GM12878 (cell line): ENCODE results near the gene FADS3. TPM values are rescaled to one million over a fixed set of nuclear protein-coding genes. Genes with fewer than 3 reads are reported as not detected.
A peak's percentile ranks its signal among the peaks of the same experiment; 100 is the strongest.

Source experiments
- ATAC-seq: fragments of 200-7000 bp; cut with Tn5 transposase; 3 replicates; pipeline ENCODE4 v1.9.1; 2020; ENCODE audit warnings: mild to moderate bottlenecking, moderate library complexity
- BruUV-seq: library from RNA; stranded (reverse); fragments of 400-500 nt; replicated peaks from 2 replicates; lab custom pipeline; 2021; lab: Mats Ljungman, UMichigan
- CTCF ChIA-PET: fragments of 300-600 bp; sonication (Branson Sonifier 250); formaldehyde crosslinking; extraction: SDS; loops from one replicate; lab custom pipeline; 2021; ENCODE audit warnings: inconsistent platforms; lab: Yijun Ruan, JAX
- POLR2A ChIA-PET: fragments of 350-600 bp; formaldehyde crosslinking; extraction: SDS; loops from one replicate; lab custom pipeline; 2021; ENCODE audit warnings: inconsistent platforms; lab: Charles Lee
- RAD21 ChIA-PET: fragments of 300-600 bp; sonication (Branson Sonifier 250); formaldehyde crosslinking; loops from one replicate; lab custom pipeline; 2023; ENCODE audit warnings: antibody characterized with exemption; ENCODE audit not compliant: unreplicated experiment; lab: Charles Lee
- SMC1A ChIA-PET: fragments of 300-600 bp; sonication (Branson Sonifier 250); formaldehyde crosslinking; loops from one replicate; lab custom pipeline; 2023; ENCODE audit not compliant: unreplicated experiment, uncharacterized antibody; lab: Charles Lee
- DNase-seq: peaks from one replicate; pipeline ENCODE4 v3.0.0-alpha.2; 2011; ENCODE audit warnings: low read depth, low spot score
- FAIRE-seq: peaks from 3 replicates; lab custom pipeline; 2011; peaks lifted over from hg19 to GRCh38; lab: Jason Lieb, UNC
- H2AFZ ChIP-seq: 2 replicates; pipeline ENCODE4 v1.6.0; 2011; ENCODE audit warnings: low read depth, low read length, control low read depth; ENCODE audit not compliant: control insufficient read depth
- H3K27ac ChIP-seq: 2 replicates; pipeline ENCODE4 v1.5.1; 2011; ENCODE audit warnings: control low read depth; ENCODE audit not compliant: control insufficient read depth, insufficient read depth
- H3K27me3 ChIP-seq, 2 experiments: replicated peaks in 1 of 2; 2 replicates each; pipeline versions ENCODE4 v1.6.0 to v1.6.1; 2011; ENCODE audit warnings: low read length in 1 of 2; ENCODE audit not compliant: control insufficient read depth in 2 of 2, insufficient read depth in 2 of 2
- H3K36me3 ChIP-seq, 2 experiments: 2 replicates each; pipeline ENCODE4 v1.5.1; 2011; ENCODE audit warnings: low read length in 1 of 2; ENCODE audit not compliant: control insufficient read depth in 2 of 2, insufficient read depth in 2 of 2
- H3K4me1 ChIP-seq: 2 replicates; pipeline ENCODE4 v1.6.1; 2011; ENCODE audit warnings: mild to moderate bottlenecking, low read length, moderate library complexity, mixed read lengths; ENCODE audit not compliant: control insufficient read depth, insufficient read depth
- H3K4me2 ChIP-seq: 2 replicates; pipeline ENCODE4 v1.6.0; 2011; ENCODE audit warnings: control low read depth; ENCODE audit not compliant: control insufficient read depth, insufficient read depth
- H3K4me3 ChIP-seq: fragments of 200-600 bp; sonication (generic); 2 replicates; pipeline ENCODE4 v1.5.1; 2016
- H3K79me2 ChIP-seq: 2 replicates; pipeline ENCODE4 v1.6.0; 2011; ENCODE audit warnings: low read length; ENCODE audit not compliant: control insufficient read depth, insufficient read depth
- H3K9ac ChIP-seq: 2 replicates; pipeline ENCODE4 v1.8.0; 2011; ENCODE audit warnings: low read length, control low read depth, mixed read lengths; ENCODE audit not compliant: control insufficient read depth, insufficient read depth
- H3K9me3 ChIP-seq: replicated peaks from 3 replicates; pipeline ENCODE4 v1.5.1; 2011; ENCODE audit warnings: mild to moderate bottlenecking, low read length; ENCODE audit not compliant: control insufficient read depth, insufficient read depth
- H4K20me1 ChIP-seq: 2 replicates; pipeline ENCODE4 v1.6.0; 2011; ENCODE audit not compliant: control insufficient read depth, insufficient read depth
- BMI1 ChIP-seq: fragments of 450-650 bp; IDR thresholded peaks from 2 replicates; pipeline ENCODE4 v1.6.1; 2016; ENCODE audit warnings: mild to moderate bottlenecking, moderate library complexity, borderline replicate concordance
- NR2F1 ChIP-seq: fragments of 450-650 bp; conservative IDR thresholded peaks from 2 replicates; pipeline ENCODE4 v1.6.1; 2017; ENCODE audit warnings: mild to moderate bottlenecking
- RAD51 ChIP-seq: fragments of 450-650 bp; IDR thresholded peaks from 2 replicates; pipeline ENCODE4 v1.6.1; 2016; ENCODE audit warnings: moderate library complexity, mild to moderate bottlenecking, inconsistent platforms
- STAT1 ChIP-seq: fragments of 450-650 bp; conservative IDR thresholded peaks from 2 replicates; pipeline ENCODE4 v1.6.1; 2014; ENCODE audit warnings: antibody characterized with exemption, mild to moderate bottlenecking
- ZBTB11 ChIP-seq: fragments of 450-650 bp; formaldehyde crosslinking; IDR thresholded peaks from 2 replicates; pipeline ENCODE4 v1.5.0; 2022; ENCODE audit warnings: mild to moderate bottlenecking, missing genetic modification characterization
- WGBS: methylation state at CpG from one replicate; pipeline ENCODE4 v1.1.6; 2016; ENCODE audit warnings: low lambda C conversion rate; ENCODE audit not compliant: insufficient replicate concordance, insufficient coverage; ENCODE audit errors: missing lambda C conversion rate; 5-methylcytosine and 5-hydroxymethylcytosine counted together
- in situ Hi-C: fragments of 300-500 bp; cut with MboI; formaldehyde crosslinking; loops from 9 replicates; pipeline ENCODE4 v1.14.3; 2018; ENCODE audit warnings: mixed read lengths
- intact Hi-C: fragments of 100-400 bp; cut with micrococcal nuclease; formaldehyde crosslinking; loops from one replicate; pipeline ENCODE4 v1.14.2; 2022; ENCODE audit not compliant: unreplicated experiment
- polyA plus RNA-seq, 11 experiments: library from polyadenylated mRNA; depleted of rRNA in 4 of 11; unstranded in 6 of 11; stranded (reverse) in 5 of 11; fragments of >200 nt; fragmentation: Nextera tagmentation in 4 of 11; fragmentation: Illumina TruSeq in 1 of 11; extraction: Ambion mirVana in 4 of 11; extraction: Trizol in 1 of 11; gene quantifications; 1 replicate in 1 of 11; 2 replicates in 10 of 11; pipeline versions ENCODE4 v1.2.1 to v1.2.3, GENCODE V29; 2011 to 2016; ENCODE audit warnings: inconsistent platforms in 2 of 11, missing spikeins in 2 of 11, low read depth in 1 of 11
- total RNA-seq, 4 experiments: library from RNA; depleted of rRNA in 3 of 4; stranded (reverse); fragments of >200 nt in 3 of 4; fragmentation: Illumina TruSeq in 1 of 4; extraction: Trizol in 1 of 4; gene quantifications; 2 replicates each; pipeline versions ENCODE4 v1.2.1 to v1.2.3, GENCODE V29; 2013 to 2021

The FADS3 gene
- total and polyA plus RNA-seq, 10 of the 15 experiments (the other 5 are each of a cell fraction or from before 2014, with no cell fraction given), result 0.23 to 8.1 (median 4.2) TPM

GRCh38 chr11:61904539-61905048 lies 13.2 kb upstream of the FADS3 start:
- POLR2A ChIA-PET, result no interaction called here
- H3K4me2 ChIP-seq, result no peak overlapping the region
- RAD21 ChIA-PET, result interaction anchor here (1.3 kb wide), 2 partner anchors 178 to 203 kb away, joined by 4 read pairs; no protein-coding TSS in a partner anchor
- 39% methylated on average over 19 of the region's 19 CpGs for WGBS
- H3K79me2 ChIP-seq, result no peaks in the 10 kb centered on the region
- H3K27me3 ChIP-seq, result peaks cover 0 to 1% of the 10 kb centered on the region in 2 experiments; a peak in 1 of 4 replicates
- no peaks in the 10 kb centered on the region for H3K9me3 ChIP-seq
- H3K27ac ChIP-seq, result no peak overlapping the region
- no peaks in the 10 kb centered on the region for H4K20me1 ChIP-seq
- no peak overlapping the region for H3K4me3 ChIP-seq
- peak; percentile 64 for ATAC-seq
- intact Hi-C loops (no loop called here), in situ Hi-C loops (no loop called here)
- BruUV-seq, result no TSS peak
- SMC1A ChIA-PET, result interaction anchor here (1.2 to 11.0 kb wide), 2 partner anchors 104 to 179 kb away, joined by 3 to 168 read pairs; no protein-coding TSS in a partner anchor
- DNase-seq, result no peak
- H3K36me3 ChIP-seq, result no peaks in the 10 kb centered on the region
- H3K9ac ChIP-seq, result no peak overlapping the region
- H2AFZ ChIP-seq, result no peak overlapping the region
- H3K4me1 ChIP-seq, result no peaks in the 10 kb centered on the region
- FAIRE-seq, result no peak
- CTCF ChIA-PET, result interaction anchor here (0.8 to 11.4 kb wide), 4 partner anchors 26 to 175 kb away, joined by 3 to 321 read pairs (median 4); no protein-coding TSS in a partner anchor
- TF ChIP-seq NR2F1, result no peak
- TF ChIP-seq ZBTB11 (CRISPR knock-in tag), result no peak
- TF ChIP-seq BMI1, result no peak
- no peak for TF ChIP-seq RAD51
- no peak for TF ChIP-seq STAT1
